Gastroesophageal sphincter (tissue), 3 donors: Measurements from ENCODE around the gene TPM1.

Experiments used
- EP300 ChIP-seq: sonication (generic); formaldehyde crosslinking; IDR thresholded peaks from one replicate; pipeline ENCODE4 v1.6.1; 2017; ENCODE audit warnings: antibody characterized with exemption, mild to moderate bottlenecking
- POLR2AphosphoS5 ChIP-seq: sonication (generic); formaldehyde crosslinking; IDR thresholded peaks from one replicate; pipeline ENCODE4 v1.6.1; 2017; ENCODE audit warnings: antibody characterized with exemption
- TF ChIP-seq, protein P1 (sequence below), 4 experiments: fragments of 200-600 bp in 2 of 4; fragments of 450-650 bp in 2 of 4; sonication (generic) in 1 of 4; IDR thresholded peaks; one replicate each; pipeline ENCODE4 v1.5.1; 2017 to 2019; ENCODE audit warnings: antibody characterized with exemption in 4 of 4, mild to moderate bottlenecking in 2 of 4, moderate library complexity in 2 of 4

DNA sequence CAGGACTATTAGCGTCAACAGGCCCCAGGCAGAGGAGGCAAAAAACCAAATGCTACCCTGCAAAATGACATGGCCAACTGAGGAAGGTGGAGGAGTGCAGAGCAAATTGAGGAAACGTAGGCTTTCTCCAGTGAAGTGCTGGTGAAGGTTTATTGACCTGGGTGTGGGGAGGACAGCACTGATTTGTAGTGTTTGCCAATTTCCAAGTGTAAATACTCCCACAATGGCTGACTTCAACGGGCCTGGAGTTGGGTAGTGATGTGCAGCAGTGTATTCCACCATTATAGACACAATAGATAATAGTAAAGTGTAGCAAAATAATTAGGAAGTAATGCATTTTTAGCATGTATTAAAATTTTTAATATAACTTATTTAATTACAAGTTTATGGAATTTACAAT, 32.2 kb upstream of the TPM1 start:
- no peak for TF ChIP-seq EP300
- TF ChIP-seq POLR2AphosphoS5: no peak
- TF ChIP-seq, protein P1, sequence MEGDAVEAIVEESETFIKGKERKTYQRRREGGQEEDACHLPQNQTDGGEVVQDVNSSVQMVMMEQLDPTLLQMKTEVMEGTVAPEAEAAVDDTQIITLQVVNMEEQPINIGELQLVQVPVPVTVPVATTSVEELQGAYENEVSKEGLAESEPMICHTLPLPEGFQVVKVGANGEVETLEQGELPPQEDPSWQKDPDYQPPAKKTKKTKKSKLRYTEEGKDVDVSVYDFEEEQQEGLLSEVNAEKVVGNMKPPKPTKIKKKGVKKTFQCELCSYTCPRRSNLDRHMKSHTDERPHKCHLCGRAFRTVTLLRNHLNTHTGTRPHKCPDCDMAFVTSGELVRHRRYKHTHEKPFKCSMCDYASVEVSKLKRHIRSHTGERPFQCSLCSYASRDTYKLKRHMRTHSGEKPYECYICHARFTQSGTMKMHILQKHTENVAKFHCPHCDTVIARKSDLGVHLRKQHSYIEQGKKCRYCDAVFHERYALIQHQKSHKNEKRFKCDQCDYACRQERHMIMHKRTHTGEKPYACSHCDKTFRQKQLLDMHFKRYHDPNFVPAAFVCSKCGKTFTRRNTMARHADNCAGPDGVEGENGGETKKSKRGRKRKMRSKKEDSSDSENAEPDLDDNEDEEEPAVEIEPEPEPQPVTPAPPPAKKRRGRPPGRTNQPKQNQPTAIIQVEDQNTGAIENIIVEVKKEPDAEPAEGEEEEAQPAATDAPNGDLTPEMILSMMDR (IDR thresholded peaks at IDR 0.05): no peak
